C4-2B (cell line): ENCODE data around the gene NEB.

ENCODE experiments used
- ZFX ChIP-seq: fragments of 450-650 bp; IDR thresholded peaks from 2 replicates; pipeline ENCODE4 v1.6.1; 2017
- TF ChIP-seq, protein P1 (sequence below): fragments of 450-650 bp; conservative IDR thresholded peaks from 2 replicates; pipeline ENCODE4 v1.5.1; 2017; ENCODE audit warnings: mild to moderate bottlenecking

DNA sequence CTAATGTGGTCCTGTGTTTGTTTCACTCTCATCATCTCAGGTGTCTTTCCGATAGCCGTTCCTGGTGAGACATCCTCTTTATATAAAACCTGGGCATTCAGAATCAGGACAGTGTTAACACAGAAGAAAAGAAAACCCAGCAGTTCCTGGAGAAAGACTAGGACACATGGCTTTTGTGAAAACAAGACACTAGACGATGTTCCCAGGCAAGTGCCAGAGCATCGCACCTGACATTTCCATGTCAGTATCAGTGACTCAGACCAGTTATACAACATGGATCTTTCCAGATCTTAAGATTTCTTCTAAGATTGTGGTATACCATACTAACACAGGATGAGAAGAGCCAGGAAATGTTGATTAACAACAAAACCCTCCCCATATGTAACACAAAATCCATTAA is 228.1 kb downstream of the NEB start:
- TF ChIP-seq, protein P1, sequence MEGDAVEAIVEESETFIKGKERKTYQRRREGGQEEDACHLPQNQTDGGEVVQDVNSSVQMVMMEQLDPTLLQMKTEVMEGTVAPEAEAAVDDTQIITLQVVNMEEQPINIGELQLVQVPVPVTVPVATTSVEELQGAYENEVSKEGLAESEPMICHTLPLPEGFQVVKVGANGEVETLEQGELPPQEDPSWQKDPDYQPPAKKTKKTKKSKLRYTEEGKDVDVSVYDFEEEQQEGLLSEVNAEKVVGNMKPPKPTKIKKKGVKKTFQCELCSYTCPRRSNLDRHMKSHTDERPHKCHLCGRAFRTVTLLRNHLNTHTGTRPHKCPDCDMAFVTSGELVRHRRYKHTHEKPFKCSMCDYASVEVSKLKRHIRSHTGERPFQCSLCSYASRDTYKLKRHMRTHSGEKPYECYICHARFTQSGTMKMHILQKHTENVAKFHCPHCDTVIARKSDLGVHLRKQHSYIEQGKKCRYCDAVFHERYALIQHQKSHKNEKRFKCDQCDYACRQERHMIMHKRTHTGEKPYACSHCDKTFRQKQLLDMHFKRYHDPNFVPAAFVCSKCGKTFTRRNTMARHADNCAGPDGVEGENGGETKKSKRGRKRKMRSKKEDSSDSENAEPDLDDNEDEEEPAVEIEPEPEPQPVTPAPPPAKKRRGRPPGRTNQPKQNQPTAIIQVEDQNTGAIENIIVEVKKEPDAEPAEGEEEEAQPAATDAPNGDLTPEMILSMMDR = no peak
- no peak for TF ChIP-seq ZFX
